HG03135 (cell line): Measurements from ENCODE around the gene RALGPS1.

ENCODE experiments used
- ATAC-seq: cut with Tn5 transposase; IDR thresholded peaks from one replicate; pipeline ENCODE4 v1.9.1; 2021; ENCODE audit warnings: mild to moderate bottlenecking, moderate library complexity; ENCODE audit not compliant: unreplicated experiment

RALGPS1 gene

GRCh38 chr9:127116088-127116726 lies 201.6 kb downstream of the RALGPS1 start:
- no peak for ATAC-seq

- no peak for ATAC-seq
Measured at GRCh38 chr9:127116957-127117356, 202.4 kb downstream of the RALGPS1 start.

- no peak for ATAC-seq
Measured at GRCh38 chr9:127117801-127118200, 203.2 kb downstream of the RALGPS1 start.

GRCh38 chr9:127118597-127119319 lies 204.2 kb downstream of the RALGPS1 start:
- no peak for ATAC-seq

DNA sequence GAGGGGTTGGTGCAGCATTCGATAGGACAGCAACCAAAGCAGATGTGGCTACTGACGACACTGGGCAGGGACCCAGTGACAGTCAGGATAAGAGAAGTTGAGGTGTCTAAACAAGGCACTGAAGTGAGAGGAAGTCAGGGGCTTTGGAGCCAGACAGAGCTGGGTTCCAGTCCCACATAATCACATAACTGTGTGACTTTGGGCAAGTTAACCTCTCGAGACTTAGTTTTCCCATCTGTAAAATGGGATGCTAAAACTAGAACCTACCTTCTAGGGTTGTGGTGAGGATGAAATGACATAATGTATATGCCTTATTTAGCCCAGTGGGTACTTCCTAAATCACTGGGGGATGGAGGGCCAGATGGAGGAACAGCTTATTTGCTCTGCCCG lies 204.7 kb downstream of the RALGPS1 start:
- ATAC-seq: no peak

DNA sequence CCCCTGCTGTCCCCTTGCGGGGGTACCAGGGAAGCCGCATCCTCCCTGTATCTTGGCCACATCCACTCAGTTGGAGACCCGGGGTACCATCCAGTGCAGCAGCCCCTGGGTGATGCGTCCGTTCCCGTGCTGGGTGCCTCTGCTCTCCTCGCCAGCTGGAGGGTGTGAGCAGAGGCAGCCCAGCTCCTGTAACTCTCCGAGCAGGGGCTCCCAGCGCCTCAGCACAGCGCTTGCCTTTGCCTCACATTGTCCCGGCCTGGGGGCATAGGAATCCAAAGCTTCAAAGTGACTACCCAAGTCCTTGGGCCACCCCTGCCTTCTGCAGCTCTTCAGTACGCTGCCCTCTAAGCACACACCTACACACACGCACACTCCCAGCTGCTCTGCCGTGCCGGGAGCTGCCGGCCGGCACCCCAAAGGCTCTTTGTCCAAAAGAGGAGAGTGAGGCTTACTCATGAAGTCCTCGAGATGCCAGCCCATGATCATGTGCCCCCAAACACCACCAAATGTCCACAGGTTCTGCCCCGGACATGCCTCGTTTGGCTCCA lies 207.1 kb downstream of the RALGPS1 start:
- ATAC-seq: no peak

GRCh38 chr9:127122176-127123063 lies 207.8 kb downstream of the RALGPS1 start, which contains the start of gene ANGPTL2:
ANGPTL2 (minus strand) TSS chr9:127122635; CDS start chr9:127108731, 13,904 bp downstream.
- ATAC-seq: no peak

DNA sequence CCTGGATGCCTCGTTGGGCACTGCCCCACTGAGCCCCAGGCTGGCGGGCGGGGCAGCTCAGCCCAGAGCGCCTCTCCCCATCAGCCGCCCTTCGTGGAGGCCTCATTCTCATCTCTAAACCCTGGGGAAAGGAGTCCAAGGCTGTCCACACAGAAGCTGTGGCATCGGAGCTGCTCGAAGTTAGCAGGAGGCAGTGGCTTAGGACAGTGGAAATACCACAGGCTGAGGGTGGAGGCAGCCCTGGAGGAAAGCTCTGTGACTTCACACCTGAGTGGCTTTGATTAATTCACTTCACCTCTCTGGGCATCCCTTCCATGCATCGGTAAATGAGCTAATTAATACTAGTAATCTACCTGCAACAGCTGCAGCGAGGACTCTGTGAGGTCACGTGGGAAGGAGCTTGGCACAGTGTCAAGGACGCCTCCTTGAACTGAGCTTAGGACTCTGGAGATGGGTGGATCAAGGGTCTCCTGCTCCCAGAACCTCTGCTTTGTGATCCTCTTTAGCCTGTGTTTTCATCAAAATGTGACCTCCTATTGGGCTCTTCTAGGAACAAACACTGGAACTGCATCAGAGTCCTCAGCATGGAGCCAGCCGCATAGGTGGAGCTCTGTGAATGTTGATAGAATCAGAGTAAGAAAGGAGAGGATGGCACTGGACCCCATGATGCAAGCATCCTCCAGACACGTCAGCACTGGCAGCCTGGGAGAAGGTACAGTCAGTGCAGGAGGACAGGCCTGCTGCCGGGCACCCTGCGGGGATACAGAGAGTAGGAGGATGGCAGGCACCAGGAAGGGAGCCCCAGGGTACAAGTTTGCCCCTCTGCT lies 208.7 kb downstream of the RALGPS1 start:
- ATAC-seq: no peak

DNA sequence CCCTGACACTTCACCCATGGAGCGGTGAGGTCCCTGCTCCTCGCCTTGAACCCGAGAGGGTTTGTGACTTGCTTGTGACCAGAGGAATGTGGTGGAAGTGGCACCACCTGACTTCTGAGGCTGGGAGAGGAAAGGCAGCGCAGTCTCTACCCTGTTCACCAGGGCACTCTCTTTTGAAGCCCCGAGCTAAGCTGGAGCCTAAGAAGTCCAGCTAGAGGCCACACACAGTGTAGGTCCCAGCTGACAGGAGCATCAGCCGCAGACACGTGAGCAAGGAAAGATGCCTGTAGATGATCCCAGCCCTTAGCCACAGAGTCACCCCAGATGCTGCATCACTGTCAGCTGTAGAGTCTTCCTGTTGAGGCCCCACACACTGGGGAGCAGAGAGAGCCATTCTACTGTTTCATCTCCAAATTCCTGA lies 209.5 kb downstream of the RALGPS1 start:
- no peak for ATAC-seq

- ATAC-seq: no peak
Measured at GRCh38 chr9:127124792-127125191, 210.2 kb downstream of the RALGPS1 start.

GRCh38 chr9:127126971-127127370 lies 212.4 kb downstream of the RALGPS1 start:
- no peak for ATAC-seq

DNA sequence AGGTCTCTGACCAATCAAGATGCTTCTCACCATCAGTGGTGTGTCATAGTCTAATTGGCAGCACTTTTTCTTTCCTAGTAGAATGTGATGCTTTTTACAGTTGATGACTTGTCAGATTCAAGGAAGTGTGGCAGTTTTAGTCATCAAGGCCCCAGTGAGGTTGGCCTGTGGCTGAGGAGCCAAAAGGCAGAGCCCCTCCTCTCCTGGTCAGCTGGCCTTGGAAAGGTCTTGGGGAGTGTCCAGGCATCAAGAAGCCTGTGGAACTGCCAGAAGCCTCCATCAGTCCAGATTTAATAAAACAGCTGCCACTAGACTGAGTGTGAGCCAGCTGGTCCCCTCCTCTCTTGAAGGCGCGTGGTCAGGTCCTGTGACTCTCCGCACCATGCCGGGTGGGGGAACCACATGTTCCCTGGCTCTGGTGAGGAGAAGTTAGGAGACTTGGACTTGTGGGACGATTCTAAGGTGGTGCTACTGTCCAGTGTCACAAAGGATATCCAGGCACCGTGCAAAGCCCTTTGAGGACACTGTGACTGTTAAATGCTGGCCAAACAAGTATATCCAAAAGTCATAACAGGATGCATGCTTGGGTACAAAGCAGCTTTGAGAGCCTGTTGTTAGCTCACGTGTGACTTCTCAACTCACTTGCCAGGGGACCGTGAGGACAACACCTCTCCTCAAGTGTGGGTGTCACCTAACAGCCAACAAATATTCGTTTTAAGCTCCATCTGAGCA lies 213.9 kb downstream of the RALGPS1 start:
- no peak for ATAC-seq

GRCh38 chr9:127129073-127129717 lies 214.6 kb downstream of the RALGPS1 start:
- ATAC-seq: no peak

DNA sequence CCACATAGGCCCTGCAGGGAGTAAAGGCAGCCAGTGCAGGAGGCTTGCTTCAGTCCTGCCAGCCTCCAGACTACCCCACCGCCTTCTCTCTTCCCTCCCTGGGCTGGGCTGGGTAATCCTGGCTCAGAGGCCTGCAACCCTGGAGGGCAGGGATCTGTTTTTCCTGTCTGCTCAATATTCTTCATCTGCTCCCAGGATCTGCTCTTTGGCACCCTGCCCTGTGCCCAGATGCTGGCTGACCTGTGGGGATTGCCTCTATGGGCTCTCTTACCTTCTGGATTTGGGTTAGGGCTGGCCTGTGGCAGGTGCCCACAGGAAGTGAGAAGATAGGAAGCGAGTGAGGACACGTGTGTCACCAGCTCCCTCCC lies 215.1 kb downstream of the RALGPS1 start:
- ATAC-seq: no peak

DNA sequence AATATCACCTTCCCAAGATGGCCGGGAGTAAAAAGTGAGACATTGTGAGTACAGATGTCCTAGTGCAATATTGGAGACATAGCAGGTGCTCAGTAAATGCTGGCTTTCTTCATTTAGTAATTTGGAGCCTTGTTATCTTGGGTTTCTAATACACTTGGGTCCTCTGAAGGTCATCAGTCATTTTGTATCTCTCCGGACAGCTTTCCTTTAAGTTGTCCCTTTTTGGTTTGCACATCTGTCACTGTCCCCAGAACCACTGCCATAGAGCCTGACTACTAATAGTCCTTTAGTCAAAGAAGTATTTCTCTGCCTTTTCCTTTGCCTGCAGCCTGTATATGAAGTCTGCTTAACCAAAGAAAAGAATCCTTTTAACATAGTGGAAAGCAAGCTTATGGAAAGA lies 215.7 kb downstream of the RALGPS1 start:
- no peak for ATAC-seq

DNA sequence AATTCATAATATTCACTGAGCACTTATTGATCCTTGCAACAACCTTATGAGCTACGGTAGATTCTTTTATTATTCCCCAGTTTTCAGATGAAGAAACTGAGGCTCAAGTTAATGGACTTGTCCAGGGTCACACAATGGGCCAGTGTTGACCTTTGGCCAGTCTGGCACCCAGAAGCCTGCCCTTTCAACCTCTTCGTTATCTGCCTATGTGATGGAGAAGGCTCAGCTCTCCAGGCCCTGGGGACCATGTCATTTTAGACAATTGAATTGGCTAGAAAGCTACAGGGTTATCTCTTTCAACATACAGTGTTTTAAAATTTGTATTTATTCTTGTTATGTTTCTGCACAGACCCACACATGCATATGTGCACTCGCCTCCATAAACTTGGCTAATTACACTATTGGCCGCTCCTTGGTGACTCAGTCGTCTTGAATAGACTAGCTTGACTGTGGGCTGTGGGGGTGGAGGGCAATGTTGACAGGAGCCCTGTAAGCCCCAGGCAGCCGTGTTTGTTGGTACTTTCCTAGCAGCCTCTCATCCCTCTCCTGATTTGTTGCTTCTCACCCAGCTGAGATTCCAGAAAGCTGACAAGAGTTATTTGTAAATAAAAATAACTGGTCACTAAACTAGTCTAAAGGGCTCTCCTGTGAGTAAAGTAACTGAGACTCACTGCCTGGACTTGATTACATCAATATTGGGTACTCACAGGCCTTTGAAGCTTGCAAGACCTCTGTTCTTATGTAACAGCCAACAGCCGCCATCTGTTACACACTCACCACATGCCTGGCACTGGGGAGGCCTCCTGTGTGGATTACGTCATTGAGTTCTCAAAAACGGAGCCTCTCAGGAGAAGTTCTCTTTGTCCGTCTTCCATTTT lies 216.3 kb downstream of the RALGPS1 start:
- no peak for ATAC-seq

- no peak for ATAC-seq
Measured at GRCh38 chr9:127131871-127132270, 217.3 kb downstream of the RALGPS1 start.

- ATAC-seq: no peak
Measured at GRCh38 chr9:127132375-127132774, 217.8 kb downstream of the RALGPS1 start.
